ENCODE measurements around the gene HSD17B14.
"Not testable (repeated sequence)": the region's sequence is repeated elsewhere in the genome, so short reads cannot be mapped to it uniquely, and the experiment has no call there.

HSD17B14 gene

GRCh38 chr19:48867123-48867745 is 30.9 kb upstream of the HSD17B14 start:
- no peak for DNase-seq

DNA sequence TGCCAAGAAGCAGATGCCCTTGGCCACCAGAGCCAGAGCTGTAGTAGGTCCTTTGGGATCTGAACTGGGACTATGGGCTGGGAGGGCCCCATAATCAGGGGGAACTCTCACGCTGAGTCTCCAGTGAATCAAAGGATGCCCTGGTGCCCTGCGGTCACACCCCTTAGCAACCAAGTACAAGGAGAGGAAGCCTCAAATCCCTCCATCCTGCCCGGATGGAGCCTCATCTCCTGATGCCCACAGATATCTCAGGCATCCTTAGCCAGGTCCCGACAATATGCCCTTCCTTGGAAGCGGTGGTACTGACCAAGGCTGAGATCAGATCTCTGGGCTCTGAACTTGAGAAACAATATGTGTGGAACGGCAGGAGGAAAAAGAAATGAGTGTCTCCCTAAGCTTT is 30.4 kb upstream of the HSD17B14 start:
- no peak for DNase-seq

DNA sequence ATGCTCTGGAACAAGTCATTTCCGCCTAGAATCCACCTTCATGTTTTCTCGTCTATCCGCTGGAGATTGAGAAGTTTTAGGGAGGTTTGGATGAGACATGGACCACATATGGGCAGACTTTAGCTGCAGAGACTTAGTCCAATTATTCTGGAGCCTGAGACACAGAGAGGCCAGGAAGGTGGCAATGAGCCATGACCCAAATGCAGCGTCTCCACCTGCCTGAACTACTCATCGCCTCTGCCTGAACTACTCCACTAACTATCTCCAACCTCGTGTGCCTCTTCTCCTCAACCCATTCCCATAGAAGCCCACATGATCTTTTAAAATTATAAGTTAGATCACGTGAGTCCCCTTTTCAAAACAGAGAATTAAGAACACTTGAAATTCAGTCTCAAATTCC is 26.5 kb upstream of the HSD17B14 start:
- no peak for DNase-seq

- no peak for DNase-seq
Measured at GRCh38 chr19:48861313-48861712, 25.0 kb upstream of the HSD17B14 start.

- no peak for DNase-seq
Measured at GRCh38 chr19:48859711-48860572, 23.7 kb upstream of the HSD17B14 start.

GRCh38 chr19:48858984-48859710 is 22.9 kb upstream of the HSD17B14 start:
- DNase-seq: no peak

DNA sequence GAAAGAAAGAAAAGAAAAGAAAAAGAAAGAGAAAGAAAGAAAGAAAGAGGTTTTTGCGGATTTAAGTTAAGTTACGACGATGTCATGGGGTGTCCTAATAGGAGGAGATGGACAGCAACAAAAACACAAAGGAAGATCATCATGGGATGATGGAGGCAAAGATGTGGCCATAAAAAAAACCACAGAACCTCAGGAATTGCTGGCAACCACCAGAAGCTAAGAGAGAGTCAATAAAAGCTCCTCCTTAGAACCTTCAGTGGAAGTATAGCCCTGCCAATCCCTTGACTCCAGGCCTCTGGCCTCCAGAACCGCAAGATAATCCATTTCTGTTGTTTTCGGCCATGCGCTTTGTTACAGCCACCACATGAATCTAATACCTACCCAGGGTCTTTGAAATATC is 20.6 kb upstream of the HSD17B14 start:
- no peak for DNase-seq

DNA sequence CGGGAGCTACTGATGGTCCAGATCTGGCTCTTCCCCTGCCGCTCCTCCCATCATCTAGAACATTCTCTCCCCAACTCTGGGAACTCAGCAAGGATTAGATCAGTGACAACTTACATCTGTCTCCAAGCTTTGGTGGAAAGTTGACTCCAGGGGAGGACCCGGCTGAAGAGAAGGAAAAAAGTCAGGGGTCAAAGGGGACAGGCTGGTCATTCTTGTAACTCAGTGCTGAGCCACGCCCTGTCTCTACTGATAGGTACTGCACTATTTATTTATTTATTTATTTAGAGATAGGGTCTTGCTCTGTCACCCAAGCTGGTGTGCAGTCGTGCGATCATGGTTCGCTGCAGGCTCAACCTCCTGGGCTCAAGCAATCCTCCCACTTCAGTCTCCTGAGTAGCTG is 17.8 kb upstream of the HSD17B14 start:
- no peak for DNase-seq

- DNase-seq: no peak
Measured at GRCh38 chr19:48853483-48853882, 17.2 kb upstream of the HSD17B14 start.

DNA sequence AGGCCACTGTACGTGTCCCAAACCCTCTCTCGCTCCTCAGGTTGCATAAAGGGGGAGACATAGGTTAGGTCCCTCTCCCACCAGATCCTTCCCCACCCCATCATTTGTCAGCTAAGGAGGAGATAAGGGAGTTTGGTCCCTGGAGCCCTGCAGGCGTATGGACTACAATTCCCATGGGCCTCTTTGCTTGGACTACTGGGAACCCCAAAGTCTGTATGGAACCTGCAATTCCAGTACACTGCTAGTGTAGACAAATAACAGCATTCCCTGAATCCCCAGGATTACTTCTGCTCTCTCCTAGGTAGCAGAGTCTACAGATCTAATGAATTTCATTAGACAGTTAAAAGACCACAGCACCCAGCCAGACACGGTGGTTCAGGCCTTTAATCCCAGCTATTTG is 16.0 kb upstream of the HSD17B14 start:
- no peak for DNase-seq

DNA sequence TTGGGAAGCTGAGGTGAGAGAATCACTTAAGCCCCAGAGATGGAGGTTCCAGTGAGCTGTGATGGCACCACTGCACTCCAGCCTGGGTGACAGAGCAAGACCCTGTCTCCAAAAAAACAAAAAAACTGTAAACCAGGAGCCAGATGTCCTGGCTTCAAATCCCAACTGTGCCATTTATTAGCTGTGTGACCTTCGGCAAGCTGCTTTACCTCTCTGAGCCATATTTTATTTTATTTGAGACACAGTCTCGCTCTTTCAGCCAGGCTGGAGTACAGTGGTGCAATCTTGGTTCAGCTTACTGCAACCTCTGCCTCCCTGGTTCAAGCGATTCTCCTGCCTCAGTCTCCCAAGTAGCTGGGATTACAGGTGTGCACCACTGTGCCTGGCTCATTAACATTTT is 10.4 kb upstream of the HSD17B14 start:
- DNase-seq: not testable (repeated sequence)

- DNase-seq: no peak
Measured at GRCh38 chr19:48845384-48845783, 9.1 kb upstream of the HSD17B14 start.

- DNase-seq: peak; percentile 51
Measured at GRCh38 chr19:48844472-48844871, 8.2 kb upstream of the HSD17B14 start.

DNA sequence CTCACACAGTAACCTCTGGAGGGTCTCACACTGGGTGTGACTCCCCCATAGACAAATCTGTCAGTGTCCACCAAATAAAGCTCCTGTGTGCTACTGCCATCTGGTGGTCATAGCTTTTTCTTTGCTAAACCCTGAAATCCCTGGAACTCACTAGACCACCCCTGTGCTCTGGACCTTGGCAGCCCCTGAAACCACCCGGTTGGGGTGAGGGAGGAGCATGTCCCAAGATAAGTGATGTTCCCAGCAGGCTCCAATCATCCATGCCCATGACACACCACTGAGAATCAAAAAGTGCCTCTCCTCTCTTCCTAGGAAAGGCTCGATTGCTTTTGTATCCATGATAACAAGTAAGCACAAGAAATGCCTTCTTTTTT is 6.5 kb upstream of the HSD17B14 start:
- DNase-seq: peak; percentile 53

DNA sequence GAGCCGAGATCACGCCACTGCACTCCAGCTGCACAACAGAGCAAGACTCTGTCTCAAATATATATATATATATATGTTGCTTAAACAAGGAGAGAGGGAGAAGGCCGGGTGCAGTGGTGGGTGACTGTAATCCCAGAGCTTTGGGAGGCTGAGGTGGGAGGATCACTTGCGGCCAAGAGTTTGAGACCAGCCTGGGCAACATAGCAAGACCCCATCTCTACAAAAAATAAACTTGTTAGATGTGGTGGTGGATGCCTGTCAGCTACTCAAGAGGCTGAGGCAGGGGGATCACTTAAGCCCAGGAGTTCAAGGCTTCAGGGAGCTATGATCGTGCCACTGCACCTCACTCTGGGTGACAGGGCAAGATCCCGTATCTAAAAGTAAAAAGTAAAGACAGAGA is 5.3 kb upstream of the HSD17B14 start:
- DNase-seq: no peak

- no peak for DNase-seq
Measured at GRCh38 chr19:48841047-48841446, 4.8 kb upstream of the HSD17B14 start.

- no peak for DNase-seq
Measured at GRCh38 chr19:48837687-48838086, 1.4 kb upstream of the HSD17B14 start.

DNA sequence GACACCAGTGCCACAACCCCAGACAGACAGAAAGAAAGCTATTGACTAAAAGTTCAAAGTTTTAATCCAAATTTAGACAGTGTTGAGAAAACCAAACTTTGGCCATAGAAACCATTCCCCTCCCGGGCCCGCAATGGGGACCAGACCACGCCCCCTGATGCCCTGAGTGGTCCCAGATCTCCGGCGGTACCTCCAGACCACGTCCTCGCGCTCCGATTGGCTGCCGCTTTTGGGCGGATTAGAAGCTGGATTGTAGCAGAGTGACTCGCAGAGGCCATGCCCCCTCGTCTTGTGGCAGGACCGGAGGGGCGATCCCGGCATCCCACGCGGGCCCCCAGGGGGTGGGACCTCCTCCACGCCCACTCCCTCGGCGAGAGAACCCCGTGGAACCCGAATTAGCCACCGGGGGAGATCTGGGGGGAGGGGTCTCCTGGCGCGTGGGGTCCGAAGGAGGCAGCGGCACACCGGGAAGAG is 797 bp upstream of the HSD17B14 start:
- peak; percentile 93 for DNase-seq

- peak; percentile 75 for DNase-seq
Measured at GRCh38 chr19:48835734-48836088, 580 bp downstream of the HSD17B14 start.

DNA sequence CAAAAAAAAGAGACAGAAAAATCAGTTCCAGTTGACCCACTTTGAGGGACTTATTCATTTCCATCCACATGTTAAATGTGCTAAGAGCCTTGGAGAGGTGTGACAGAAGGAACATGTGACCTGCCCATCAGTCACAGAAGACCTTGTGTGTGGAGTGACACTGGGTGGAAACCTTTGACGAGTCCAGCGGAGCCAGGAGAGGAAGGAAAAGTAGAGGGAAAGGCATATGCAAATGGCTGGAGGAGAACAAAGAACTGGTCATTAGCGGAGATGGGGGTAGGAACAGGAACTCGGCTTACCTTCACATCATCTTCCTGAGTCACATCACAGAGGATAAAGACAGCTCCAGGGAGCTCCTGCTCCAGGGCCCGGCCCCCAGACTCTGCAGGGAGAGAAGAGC is 2.3 kb downstream of the HSD17B14 start:
- no peak for DNase-seq

DNA sequence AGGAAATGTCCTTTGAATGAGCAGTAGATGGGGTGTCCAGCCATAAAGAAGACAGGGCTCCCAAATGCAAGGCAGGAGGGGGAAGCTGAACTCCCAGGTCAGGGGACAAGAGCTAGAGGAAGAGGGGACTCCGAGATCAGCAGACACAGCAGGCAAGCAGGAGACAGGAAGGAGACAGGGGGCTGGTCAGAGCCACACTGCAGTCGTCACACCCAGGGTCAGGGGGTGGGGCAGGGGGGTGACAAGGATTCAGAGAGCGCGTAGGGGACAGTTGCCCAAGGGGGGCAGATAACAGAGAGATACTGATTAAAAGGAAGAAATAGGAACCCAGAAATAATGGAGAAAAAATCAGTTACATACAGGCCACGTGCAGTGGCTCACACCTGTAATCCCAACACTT is 3.2 kb downstream of the HSD17B14 start:
- DNase-seq: no peak

GRCh38 chr19:48830965-48831364 is 5.3 kb downstream of the HSD17B14 start:
- DNase-seq: no peak

DNA sequence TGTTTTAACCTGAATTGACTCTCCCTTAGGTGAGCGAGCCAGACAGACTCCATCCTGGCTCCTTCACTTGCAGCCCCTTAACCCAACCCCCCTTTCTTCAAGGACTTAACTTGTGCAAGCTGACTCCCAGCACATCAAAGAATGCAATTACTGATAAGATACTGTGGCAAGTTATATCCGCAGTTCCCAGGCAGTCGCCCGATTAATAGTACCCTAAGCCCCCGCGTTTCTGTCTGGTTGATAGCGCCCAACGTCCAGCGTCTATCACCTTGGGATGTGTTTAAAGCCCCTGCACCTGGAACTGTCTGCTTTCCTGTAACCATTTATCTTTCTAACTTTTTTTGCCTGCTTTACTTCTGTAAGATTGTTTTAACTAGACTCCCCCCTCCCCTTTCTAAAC is 6.2 kb downstream of the HSD17B14 start:
- DNase-seq: no peak

DNA sequence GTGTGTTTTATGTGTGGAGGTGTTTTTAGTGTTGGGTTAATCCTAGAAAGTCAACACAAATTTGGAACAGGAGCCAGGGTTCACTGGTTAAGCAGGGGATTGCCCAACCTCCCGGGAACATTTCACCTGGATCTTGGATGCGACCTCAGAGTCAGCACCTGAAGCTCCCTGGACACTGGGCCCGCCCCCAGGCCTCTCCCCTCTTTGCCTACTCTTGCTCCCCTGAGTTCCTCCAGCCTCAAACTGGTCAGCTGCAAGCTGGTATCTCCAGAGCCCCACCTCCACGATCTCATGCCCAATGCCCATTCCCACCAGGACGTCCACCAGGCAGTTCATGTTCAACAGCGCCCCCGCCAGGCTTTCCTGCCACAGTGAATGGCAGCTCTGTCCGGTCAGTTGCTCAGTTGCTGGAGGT is 9.7 kb downstream of the HSD17B14 start:
- no peak for DNase-seq

All from fibroblast of upper back skin (primary cell).